NOMO-1 (cell line): ENCODE data around the gene PDXP.
"Not testable (repeated sequence)": the region's sequence is repeated elsewhere in the genome, so short reads cannot be mapped to it uniquely, and the experiment has no call there.

Source experiments
- DNase-seq, 2 experiments: peaks; one replicate each; lab custom pipeline; 2025; ENCODE audit not compliant: unreplicated experiment in 2 of 2; lab: John Stamatoyannopoulos, UW

Gene PDXP

GRCh38 chr22:37658133-37659065 lies at the start of gene PDXP:
TSS of gene PDXP (plus strand) at chr22:37658723. CDS start at chr22:37658783, 60 bp downstream.
- DNase-seq = peak; percentile 98 to 99

GRCh38 chr22:37609240-37610152 lies 49.0 kb upstream of the PDXP start:
- peak in 1 of 2 experiments; percentile 32 for DNase-seq

GRCh38 chr22:37610153-37610475 lies 48.4 kb upstream of the PDXP start:
- not testable (repeated sequence) for DNase-seq

- peak in 1 of 2 experiments; percentile 39 for DNase-seq
Observed at GRCh38 chr22:37610480-37611129, 47.9 kb upstream of the PDXP start.

- DNase-seq = no peak
Observed at GRCh38 chr22:37611207-37611606, 47.3 kb upstream of the PDXP start.

- no peak for DNase-seq
Observed at GRCh38 chr22:37616201-37617083, 42.1 kb upstream of the PDXP start.

GRCh38 chr22:37617431-37617830 lies 41.1 kb upstream of the PDXP start:
- no peak for DNase-seq

GRCh38 chr22:37618072-37618656 lies 40.4 kb upstream of the PDXP start:
- no peak for DNase-seq

GRCh38 chr22:37618674-37619073 lies 39.8 kb upstream of the PDXP start:
- DNase-seq = no peak

- DNase-seq = no peak
Observed at GRCh38 chr22:37619991-37620390, 38.5 kb upstream of the PDXP start.

- no peak for DNase-seq
Observed at GRCh38 chr22:37621352-37621860, 37.1 kb upstream of the PDXP start.

GRCh38 chr22:37623075-37624016 lies 35.2 kb upstream of the PDXP start:
- peak; percentile 43 to 51 for DNase-seq

GRCh38 chr22:37624017-37624365 lies 34.5 kb upstream of the PDXP start:
- no peak for DNase-seq

GRCh38 chr22:37624876-37625275 lies 33.6 kb upstream of the PDXP start:
- no peak for DNase-seq

GRCh38 chr22:37625737-37626136 lies 32.8 kb upstream of the PDXP start:
- no peak for DNase-seq

GRCh38 chr22:37626144-37626543 lies 32.4 kb upstream of the PDXP start:
- DNase-seq = no peak

GRCh38 chr22:37626556-37627075 lies 31.9 kb upstream of the PDXP start:
- DNase-seq = no peak

- DNase-seq = peak in 1 of 2 experiments; percentile 14
Observed at GRCh38 chr22:37627121-37627520, 31.4 kb upstream of the PDXP start.
